Measurements from ENCODE around the gene MGA.
A peak's percentile ranks its signal among the peaks of the same experiment; 100 is the strongest.

GRCh38 chr15:41660235-41661077, at the start of gene MGA:
- TF ChIP-seq CTCF (IDR thresholded peaks at IDR 0.05), result no peak
- TF ChIP-seq POLR2AphosphoS5 (IDR thresholded peaks at IDR 0.05), result peak in 1 of 2 donors; percentile 61
- no peak for TF ChIP-seq EP300 (IDR thresholded peaks at IDR 0.05)

All from upper lobe of left lung (tissue), 4 donors.